ENCODE results near the gene EXO1.

Gene EXO1

DNA sequence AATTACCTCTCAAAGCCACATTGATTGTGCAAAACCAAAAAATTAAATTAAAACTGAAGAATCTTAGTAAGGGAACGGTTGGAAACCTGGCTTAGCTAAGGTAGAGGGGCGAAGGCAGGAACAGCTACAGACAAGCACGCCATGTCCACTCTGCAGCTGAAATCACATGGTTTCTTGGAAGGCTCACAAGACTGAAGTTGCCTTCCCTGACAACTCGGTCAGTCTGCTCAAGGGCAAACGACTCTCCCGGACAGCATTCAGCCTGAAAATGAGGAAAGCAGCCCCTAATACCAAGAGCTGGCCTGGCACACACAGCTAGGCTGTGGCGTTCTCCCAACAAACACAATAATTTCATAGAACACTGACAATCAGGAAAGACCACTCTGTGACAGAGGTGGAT, 86.9 kb downstream of the EXO1 start:
- H3K9ac ChIP-seq (ENCODE audit: low read depth, low read length), result no peak overlapping the region
- no peak overlapping the region for H3K27ac ChIP-seq (ENCODE audit: low read length)
- peaks cover 8% of the 10 kb centered on the region; the same call in 1 of the 2 replicates for H3K4me1 ChIP-seq (ENCODE audit: insufficient read depth, low read length)
- H3K4me3 ChIP-seq (ENCODE audit: low read length), result no peak overlapping the region
- H3K36me3 ChIP-seq (ENCODE audit: insufficient read depth, low read depth, low read length), result no peaks in the 10 kb centered on the region
- no peaks in the 10 kb centered on the region for H3K27me3 ChIP-seq (ENCODE audit: insufficient read depth, low read length)
- H3K9me3 ChIP-seq (ENCODE audit: insufficient read depth, low read depth, low read length), result peaks cover 4% of the 10 kb centered on the region; the same call in 1 of the 2 replicates

Measured in iPS-20b (cell line).